ENCODE data around the gene TMEM91. TPM values are rescaled to one million over a fixed set of nuclear protein-coding genes. Genes with fewer than 3 reads are reported as not detected.

TMEM91 gene
- total RNA-seq, 1 donor from 2014 or later: 3.8 TPM

Other genes starting within 250 kb of the TMEM91 start
- gene CYP2S1, start 183.3 kb upstream of the TMEM91 start, total RNA-seq: 0.73 TPM
- 19.8 TPM for gene AXL, start 157.3 kb upstream of the TMEM91 start, total RNA-seq
- 110 TPM for gene HNRNPUL1, start 112.2 kb upstream of the TMEM91 start, total RNA-seq
- gene CCDC97, start 66.4 kb upstream of the TMEM91 start, total RNA-seq: 14.6 TPM
- gene TGFB1, start 22.6 kb upstream of the TMEM91 start, total RNA-seq: 15.0 TPM
- 3.2 TPM for gene B9D2, start 12.4 kb upstream of the TMEM91 start, total RNA-seq
- 17.1 TPM for gene EXOSC5, start 20.8 kb downstream of the TMEM91 start, total RNA-seq
- 44.9 TPM for gene BCKDHA, start 21.3 kb downstream of the TMEM91 start, total RNA-seq
- 8.3 TPM for gene B3GNT8, start 50.8 kb downstream of the TMEM91 start, total RNA-seq
- 108 TPM for gene DMAC2, start 63.4 kb downstream of the TMEM91 start, total RNA-seq
- gene ERICH4, start 66.6 kb downstream of the TMEM91 start, total RNA-seq: not detected
- gene CEACAM21, start 199.6 kb downstream of the TMEM91 start, total RNA-seq: 0.76 TPM

Measured in Right ventricle myocardium inferior (tissue), 1 donor.